Tibial artery (tissue), 4 donors: Measurements from ENCODE around the gene C1orf198.

Experiments used
- DNase-seq, 2 donors: peaks; one replicate each; pipeline ENCODE4 v3.0.0-alpha.2; 2019
- H3K27ac ChIP-seq, 2 donors: fragments of 200-600 bp; sonication (generic) in 1 of 2; 1 replicate in 1 of 2; 2 replicates in 1 of 2; pipeline ENCODE4 v1.5.1; 2018 to 2019; ENCODE audit warnings: mild to moderate bottlenecking in 1 of 2
- H3K27me3 ChIP-seq, 2 donors: fragments of 200-600 bp; sonication (generic) in 1 of 2; one replicate each; pipeline versions ENCODE4 v1.5.1 to v1.6.0; 2016 to 2019
- H3K36me3 ChIP-seq, 3 donors: fragments of 200-600 bp; sonication (generic) in 2 of 3; one replicate each; pipeline ENCODE4 v1.5.1; 2016 to 2019; ENCODE audit warnings: mild to moderate bottlenecking in 2 of 3
- H3K4me1 ChIP-seq, 4 donors: fragments of 200-600 bp; sonication (generic) in 2 of 4; 1 replicate in 3 of 4; 2 replicates in 1 of 4; pipeline ENCODE4 v1.5.1; 2016 to 2019
- H3K4me3 ChIP-seq, 2 donors: fragments of 200-600 bp; sonication (generic) in 1 of 2; 1 replicate in 1 of 2; 2 replicates in 1 of 2; pipeline ENCODE4 v1.5.1; 2018 to 2019; ENCODE audit warnings: mild to moderate bottlenecking in 2 of 2
- H3K9me3 ChIP-seq, 3 donors: fragments of 200-600 bp; sonication (generic) in 1 of 3; one replicate each; pipeline ENCODE4 v1.5.1; 2016 to 2019
- CTCF ChIP-seq, 2 experiments: fragments of 200-600 bp in 1 of 2; fragments of 450-650 bp in 1 of 2; IDR thresholded peaks; one replicate each; pipeline ENCODE4 v1.5.1; 2017 to 2019; ENCODE audit warnings: antibody characterized with exemption in 2 of 2, mild to moderate bottlenecking in 1 of 2, moderate library complexity in 1 of 2
- intact Hi-C: fragments of 100-400 bp; cut with DNase I; formaldehyde crosslinking; loops from one replicate; pipeline ENCODE4 v1.15.0; 2023; ENCODE audit warnings: low total_unique reads

The C1orf198 gene

DNA sequence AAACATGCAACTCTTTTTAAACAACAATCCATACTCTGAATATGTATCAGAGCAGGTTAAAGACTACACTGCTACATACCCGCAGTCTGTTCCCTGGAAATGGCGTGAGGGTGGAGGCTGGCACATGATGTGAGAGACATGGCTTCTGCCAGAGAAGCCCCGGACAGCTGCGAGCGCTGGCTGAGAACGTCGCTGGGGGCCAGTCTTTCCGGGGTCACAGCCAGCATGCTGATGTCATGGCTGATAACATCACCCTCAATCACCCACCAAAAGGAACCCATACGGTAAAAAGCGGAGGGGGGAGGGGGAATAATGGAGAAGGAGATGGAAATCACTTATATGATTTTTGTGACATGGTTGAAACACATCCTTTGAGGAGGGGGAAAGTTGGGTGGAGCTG is 29.1 kb downstream of the C1orf198 start:
- DNase-seq: no peak
- Histone ChIP-seq H3K9me3 (no peaks in the 10 kb centered on the region), H3K36me3 (peaks cover 38 to 71% (median 52%) of the 10 kb centered on the region in 3 donors), H3K27me3 (no peaks in the 10 kb centered on the region), H3K4me1 (peaks cover 0 to 68% (median 22%) of the 10 kb centered on the region in 4 donors), H3K4me3 (no peak overlapping the region), H3K27ac (peak overlapping the region; percentile 24 to 48)
- no peak for TF ChIP-seq CTCF (IDR thresholded peaks at IDR 0.05)
- intact Hi-C loops: no loop called here

DNA sequence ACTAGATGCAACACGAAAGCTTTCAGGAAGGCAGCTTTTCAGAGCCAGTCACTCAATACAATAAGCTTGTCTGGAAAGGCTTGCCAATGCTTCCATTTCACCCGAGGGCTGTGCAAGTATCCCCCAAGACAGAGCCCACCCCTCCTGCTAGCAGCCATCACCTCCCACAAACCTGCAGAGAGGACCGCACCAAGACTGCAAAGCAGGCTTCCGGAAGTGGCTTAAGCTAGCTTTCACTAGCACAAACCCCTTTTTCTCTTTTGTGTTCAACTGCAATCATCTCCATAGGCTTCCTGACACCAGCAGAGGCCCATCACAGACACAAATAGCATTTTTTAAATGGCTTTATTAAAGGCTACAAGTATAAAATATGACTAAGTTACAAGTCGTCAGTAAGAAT is 31.5 kb downstream of the C1orf198 start:
- peaks cover 20 to 50% (median 35%) of the 10 kb centered on the region in 3 donors for H3K36me3 ChIP-seq
- no peak for TF ChIP-seq CTCF (IDR thresholded peaks at IDR 0.05)

DNA sequence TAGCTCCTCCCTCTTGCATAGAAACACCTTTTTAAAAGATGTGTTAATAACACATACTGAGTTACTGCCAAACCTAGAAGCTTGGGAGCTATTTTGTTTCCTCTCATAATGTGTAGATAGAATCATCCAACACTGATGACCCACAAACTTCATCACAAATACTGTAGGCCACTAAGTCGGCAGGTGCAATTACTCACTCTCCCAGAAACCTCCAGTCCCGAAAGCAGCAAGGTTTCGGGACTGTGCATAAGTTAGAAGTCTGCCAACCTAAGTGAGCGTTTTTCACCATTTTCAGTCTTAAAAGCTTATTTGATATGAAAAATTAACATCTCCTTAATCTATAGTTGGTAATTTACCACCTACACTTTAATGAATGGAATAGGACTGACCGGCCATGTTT is 32.0 kb downstream of the C1orf198 start:
- Histone ChIP-seq H3K27ac (peak overlapping the region in 1 of 2 donors; percentile 25), H3K9me3 (no peaks in the 10 kb centered on the region), H3K4me1 (peaks cover 0 to 73% (median 22%) of the 10 kb centered on the region in 4 donors), H3K27me3 (no peaks in the 10 kb centered on the region), H3K36me3 (peaks cover 16 to 45% (median 30%) of the 10 kb centered on the region in 3 donors), H3K4me3 (no peak overlapping the region)
- DNase-seq: no peak
- intact Hi-C loops: no loop called here
- TF ChIP-seq CTCF (IDR thresholded peaks at IDR 0.05): no peak

More for the DNA sequence above, 31.5 kb downstream of the C1orf198 start:
- intact Hi-C loops: no loop called here
- Histone ChIP-seq H3K4me3 (no peak overlapping the region), H3K27me3 (no peaks in the 10 kb centered on the region), H3K9me3 (no peaks in the 10 kb centered on the region), H3K4me1 (peaks cover 0 to 73% (median 23%) of the 10 kb centered on the region in 4 donors), H3K27ac (peak overlapping the region in 1 of 2 donors; percentile 25)
- DNase-seq: no peak

GRCh38 chr1:230834292-230834691 is 34.0 kb downstream of the C1orf198 start:
- H3K27ac ChIP-seq: peak overlapping the region in 1 of 2 donors; percentile 30
- H3K9me3 ChIP-seq: no peaks in the 10 kb centered on the region
- no peaks in the 10 kb centered on the region for H3K27me3 ChIP-seq
- TF ChIP-seq CTCF (IDR thresholded peaks at IDR 0.05): no peak
- H3K36me3 ChIP-seq: peaks cover 16 to 28% (median 26%) of the 10 kb centered on the region in 3 donors
- no peak overlapping the region for H3K4me3 ChIP-seq
- intact Hi-C loops: no loop called here
- peaks cover 0 to 63% (median 16%) of the 10 kb centered on the region in 4 donors for H3K4me1 ChIP-seq
- no peak for DNase-seq

DNA sequence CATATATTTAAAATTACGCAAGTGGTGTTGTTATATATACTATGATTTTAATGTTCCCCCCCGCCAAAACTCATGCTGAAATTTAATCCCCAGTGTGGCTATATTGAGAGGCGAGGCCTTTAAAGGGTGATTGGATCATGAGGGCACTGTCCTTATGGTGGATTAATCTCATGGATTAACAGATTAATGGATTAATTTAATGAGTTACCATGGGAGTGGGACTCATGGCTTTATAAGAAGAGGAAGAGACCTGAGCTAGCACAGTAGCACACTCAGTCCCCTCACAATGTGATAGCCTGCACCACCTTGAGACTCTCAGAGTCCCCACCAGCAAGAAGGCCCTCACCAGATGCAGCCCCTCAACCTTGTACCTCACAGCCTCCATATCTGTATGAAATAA is 34.8 kb downstream of the C1orf198 start:
- DNase-seq: no peak
- H3K36me3 ChIP-seq: peaks cover 9 to 21% (median 18%) of the 10 kb centered on the region in 3 donors
- intact Hi-C loops: no loop called here
- H3K27ac ChIP-seq: no peak overlapping the region
- H3K4me1 ChIP-seq: peaks cover 0 to 63% (median 20%) of the 10 kb centered on the region in 4 donors
- H3K9me3 ChIP-seq: no peaks in the 10 kb centered on the region
- TF ChIP-seq CTCF (IDR thresholded peaks at IDR 0.05): no peak
- no peaks in the 10 kb centered on the region for H3K27me3 ChIP-seq
- H3K4me3 ChIP-seq: no peak overlapping the region

DNA sequence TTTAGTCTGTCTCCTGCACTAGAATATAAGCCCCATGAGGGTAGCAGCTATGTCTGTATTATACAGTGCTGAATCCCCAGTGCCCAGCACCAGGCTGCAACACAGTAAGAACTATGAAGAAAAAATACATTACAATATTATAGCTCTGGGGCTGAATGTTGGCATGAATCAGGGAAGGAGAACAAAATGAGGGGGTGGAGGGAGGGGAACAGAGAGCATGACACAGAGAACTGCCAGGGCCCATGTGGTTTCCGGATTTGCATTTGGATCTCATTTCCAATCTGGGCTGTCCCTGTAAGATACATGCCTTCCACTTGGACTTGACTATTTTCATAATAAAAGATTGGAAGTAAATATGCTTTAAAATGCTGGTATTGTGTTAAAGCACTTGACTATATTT is 35.8 kb downstream of the C1orf198 start:
- no peak overlapping the region for H3K27ac ChIP-seq
- intact Hi-C loops: no loop called here
- H3K27me3 ChIP-seq: no peaks in the 10 kb centered on the region
- H3K36me3 ChIP-seq: peaks cover 0 to 10% (median 8%) of the 10 kb centered on the region in 3 donors
- no peak for DNase-seq
- H3K4me3 ChIP-seq: no peak overlapping the region
- TF ChIP-seq CTCF (IDR thresholded peaks at IDR 0.05): no peak
- H3K9me3 ChIP-seq: no peaks in the 10 kb centered on the region
- H3K4me1 ChIP-seq: peaks cover 0 to 74% (median 28%) of the 10 kb centered on the region in 4 donors
